Activated T-cell treated with anti-CD3 and anti-CD28 coated beads, Interleukin-2, amount 50 U/mL, for 72 hours (primary cell): ENCODE data around the gene OR2A25. TPM values are rescaled to one million over a fixed set of nuclear protein-coding genes. Genes with fewer than 3 reads are reported as not detected.
"Not testable (repeated sequence)": the region's sequence is repeated elsewhere in the genome, so short reads cannot be mapped to it uniquely, and the experiment has no call there.

Experiments
- ATAC-seq, 2 donors: fragments of 150-1000 bp; cut with Tn5 transposase; replicated peaks in 1 of 2; 2 replicates each; pipeline ENCODE4 v1.10.0; 2021; ENCODE audit warnings: moderate library complexity in 2 of 2, mild to moderate bottlenecking in 1 of 2
- DNase-seq, 2 donors: peaks; one replicate each; pipeline ENCODE4 v3.0.0; 2021 to 2022; ENCODE audit warnings: mixed read lengths in 1 of 2
- H3K27ac Mint-ChIP-seq: one replicate; pipeline ENCODE4 v1.8.0; 2022; ENCODE audit warnings: mild to moderate bottlenecking, moderate library complexity, mixed read lengths
- H3K27me3 Mint-ChIP-seq: one replicate; pipeline ENCODE4 v1.8.0; 2022; ENCODE audit warnings: low read depth, mixed read lengths
- H3K36me3 Mint-ChIP-seq, 2 donors: one replicate each; pipeline ENCODE4 v1.8.0; 2022; ENCODE audit warnings: mixed read lengths in 2 of 2, mild to moderate bottlenecking in 1 of 2; ENCODE audit not compliant: insufficient read depth in 2 of 2
- H3K4me1 Mint-ChIP-seq: one replicate; pipeline ENCODE4 v1.8.0; 2022; ENCODE audit warnings: low read depth, mixed read lengths
- H3K4me3 Mint-ChIP-seq, 2 donors: one replicate each; pipeline ENCODE4 v1.8.0; 2022; ENCODE audit warnings: mild to moderate bottlenecking in 2 of 2, mixed read lengths in 2 of 2, moderate library complexity in 2 of 2
- H3K9me3 Mint-ChIP-seq, 2 donors: one replicate each; pipeline ENCODE4 v1.8.0; 2022; ENCODE audit warnings: mixed read lengths in 2 of 2
- total RNA-seq, 2 donors: library from RNA; stranded (reverse); gene quantifications; one replicate each; pipeline ENCODE4 v1.2.3, GENCODE V29; 2022

OR2A25 gene
- total RNA-seq, 2 donors from 2014 or later = not detected

DNA sequence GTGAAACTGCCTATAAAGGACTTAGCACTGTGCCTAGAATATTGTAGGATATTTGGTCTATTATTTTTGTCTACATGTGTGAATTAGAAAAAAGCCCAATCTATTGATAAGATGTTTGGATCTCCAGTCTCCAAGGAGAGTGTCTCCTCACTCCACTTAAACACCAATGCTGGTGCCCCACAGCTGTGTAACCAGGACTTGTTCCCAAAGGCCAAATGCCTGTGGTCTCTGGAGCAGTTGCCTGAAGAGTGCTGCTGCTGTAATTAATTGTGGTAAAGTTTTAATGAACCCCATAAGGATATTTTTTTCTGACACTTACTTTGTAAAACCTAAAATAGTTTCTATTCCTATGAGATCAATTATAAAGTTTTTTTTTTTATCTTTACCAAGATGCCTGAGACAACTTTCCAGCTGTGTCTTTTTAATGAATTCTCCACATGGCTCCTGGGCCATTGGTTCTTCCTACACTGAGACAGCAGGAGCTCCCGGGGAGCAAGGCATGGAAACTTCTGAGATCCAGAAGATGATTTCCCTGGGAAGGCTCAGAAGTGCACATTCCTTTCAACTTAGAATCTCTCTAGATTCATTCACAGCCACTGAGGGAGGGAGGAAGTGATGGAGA, 32.1 kb upstream of the OR2A25 start:
- Mint-ChIP-seq H3K9me3 (no peaks in the 10 kb centered on the region), H3K4me3 (no peak overlapping the region), H3K27ac (no peak overlapping the region), H3K27me3 (peaks cover 7% of the 10 kb centered on the region), H3K4me1 (no peaks in the 10 kb centered on the region), H3K36me3 (no peaks in the 10 kb centered on the region)
- no peak for DNase-seq
- ATAC-seq = no peak

- no peak overlapping the region for H3K27ac Mint-ChIP-seq
- no peak for DNase-seq
- no peaks in the 10 kb centered on the region for H3K9me3 Mint-ChIP-seq
- H3K4me3 Mint-ChIP-seq = no peak overlapping the region
- no peaks in the 10 kb centered on the region for H3K27me3 Mint-ChIP-seq
- H3K4me1 Mint-ChIP-seq = no peaks in the 10 kb centered on the region
- no peak for ATAC-seq
- H3K36me3 Mint-ChIP-seq = no peaks in the 10 kb centered on the region
These were observed 30.7 kb upstream of the OR2A25 start for GRCh38 chr7:144038887-144039286.

DNA sequence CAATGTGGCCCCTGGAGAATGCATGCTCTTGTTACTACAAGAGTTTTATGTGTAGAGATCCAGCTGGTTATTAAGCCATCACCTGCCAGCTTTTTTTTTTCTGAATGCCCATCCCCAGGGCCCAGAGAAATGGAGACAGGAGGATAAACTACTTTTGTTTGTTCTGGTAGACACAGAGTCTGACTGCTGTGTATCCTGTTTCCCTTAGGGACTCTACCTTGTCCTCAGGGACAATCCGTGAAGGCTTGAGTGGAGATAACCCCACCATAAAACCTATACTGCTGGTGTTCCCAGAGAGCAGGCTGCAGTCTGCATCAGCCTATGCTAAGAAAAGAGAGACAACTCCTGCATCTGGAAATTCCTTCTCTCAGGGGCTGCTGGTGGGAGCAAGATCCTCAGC, 21.0 kb upstream of the OR2A25 start, which contains the start of gene OR2A5:
Gene OR2A5, plus strand, starts transcription at position 301 of the 400 bp plus-strand sequence. CDS start 1,454 bp downstream, outside the sequence.
- no peak within 1 kb of the TSS for H3K4me3 Mint-ChIP-seq
- no peak within 1 kb of the TSS for H3K27ac Mint-ChIP-seq
- H3K27me3 Mint-ChIP-seq = peaks cover 10% of the 10 kb centered on the region
- H3K36me3 Mint-ChIP-seq = no peaks in the 10 kb centered on the region
- H3K4me1 Mint-ChIP-seq = no peaks in the 10 kb centered on the region
- ATAC-seq (no peak), DNase-seq (no peak)
- H3K9me3 Mint-ChIP-seq = no peaks in the 10 kb centered on the region

GRCh38 chr7:144049491-144049890, 20.1 kb upstream of the OR2A25 start:
- ATAC-seq (no peak), DNase-seq (no peak)
- Mint-ChIP-seq H3K27me3 (peaks cover 10% of the 10 kb centered on the region), H3K4me1 (no peaks in the 10 kb centered on the region), H3K9me3 (no peaks in the 10 kb centered on the region), H3K27ac (no peak overlapping the region), H3K36me3 (no peaks in the 10 kb centered on the region), H3K4me3 (no peak overlapping the region)

- Mint-ChIP-seq H3K27ac (no peak overlapping the region), H3K27me3 (peaks cover 10% of the 10 kb centered on the region), H3K4me3 (no peak overlapping the region), H3K36me3 (no peaks in the 10 kb centered on the region), H3K4me1 (no peaks in the 10 kb centered on the region), H3K9me3 (no peaks in the 10 kb centered on the region)
- ATAC-seq (no peak), DNase-seq (no peak)
These were observed 19.5 kb upstream of the OR2A25 start for GRCh38 chr7:144050093-144050492.

DNA sequence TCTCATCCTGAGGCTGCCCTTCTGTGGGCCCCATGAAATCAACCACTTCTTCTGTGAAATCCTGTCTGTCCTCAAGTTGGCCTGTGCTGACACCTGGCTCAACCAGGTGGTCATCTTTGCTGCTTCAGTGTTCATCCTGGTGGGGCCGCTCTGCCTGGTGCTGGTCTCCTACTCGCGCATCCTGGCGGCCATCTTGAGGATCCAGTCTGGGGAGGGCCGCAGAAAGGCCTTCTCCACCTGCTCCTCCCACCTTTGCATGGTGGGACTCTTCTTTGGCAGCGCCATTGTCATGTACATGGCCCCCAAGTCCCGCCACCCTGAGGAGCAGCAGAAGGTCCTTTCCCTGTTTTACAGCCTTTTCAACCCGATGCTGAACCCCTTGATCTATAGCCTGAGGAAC, 18.7 kb upstream of the OR2A25 start:
- not testable (repeated sequence) for H3K27me3 Mint-ChIP-seq, H3K27ac Mint-ChIP-seq

DNA sequence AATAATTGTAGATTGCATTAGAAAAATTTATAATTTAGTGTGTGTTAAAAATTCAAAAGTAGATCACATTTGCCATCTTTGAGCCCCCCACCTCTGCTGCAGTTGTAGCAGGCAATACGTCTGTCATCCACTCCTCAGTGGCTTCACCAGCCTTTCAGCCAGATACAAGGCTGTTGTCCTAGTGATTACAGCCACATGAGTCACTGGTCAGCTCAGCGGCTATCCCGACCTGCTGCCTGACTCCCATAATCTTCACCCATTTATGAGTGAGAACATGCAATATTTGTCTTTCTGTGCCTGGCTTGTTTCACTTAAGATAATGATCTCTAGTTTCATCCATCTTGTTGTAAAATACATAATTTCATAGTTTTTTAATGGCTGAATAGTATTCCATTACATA, 11.7 kb upstream of the OR2A25 start:
- DNase-seq (no peak), ATAC-seq (no peak)
- Mint-ChIP-seq H3K4me3 (no peak overlapping the region), H3K36me3 (no peaks in the 10 kb centered on the region), H3K27me3 (peaks cover under 1% of the 10 kb centered on the region), H3K27ac (no peak overlapping the region), H3K9me3 (peaks cover 2 to 7% of the 10 kb centered on the region in 2 donors), H3K4me1 (no peaks in the 10 kb centered on the region)

More for the DNA sequence above, 18.7 kb upstream of the OR2A25 start:
- not testable (repeated sequence) for DNase-seq, H3K4me3 Mint-ChIP-seq, H3K9me3 Mint-ChIP-seq, H3K36me3 Mint-ChIP-seq, ATAC-seq, H3K4me1 Mint-ChIP-seq

GRCh38 chr7:144063710-144064109, 5.9 kb upstream of the OR2A25 start:
- Mint-ChIP-seq H3K36me3 (no peaks in the 10 kb centered on the region), H3K4me1 (no peaks in the 10 kb centered on the region), H3K27me3 (peaks cover 21% of the 10 kb centered on the region), H3K4me3 (no peak overlapping the region), H3K9me3 (peaks cover 2 to 7% of the 10 kb centered on the region in 2 donors), H3K27ac (no peak overlapping the region)
- no peak for ATAC-seq
- no peak for DNase-seq

DNA sequence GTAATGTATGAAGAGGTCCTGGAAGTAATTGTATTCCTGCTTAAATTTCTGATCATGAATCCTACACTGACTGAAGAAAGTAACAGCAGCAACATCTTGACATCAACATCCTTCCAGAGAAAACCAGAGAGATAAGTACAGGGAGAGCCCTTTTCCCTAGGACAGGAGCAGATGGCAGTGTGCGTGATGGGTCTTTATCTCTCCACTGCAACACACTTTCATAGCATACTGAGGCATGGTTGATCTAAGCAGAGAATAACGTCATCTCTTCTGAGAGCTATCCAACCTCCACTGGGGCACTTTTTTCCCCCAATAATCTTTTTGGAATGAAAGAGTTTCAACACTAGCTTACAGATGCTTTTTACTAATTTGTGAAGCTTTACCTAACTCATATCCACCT, 342 bp downstream of the OR2A25 start:
- H3K36me3 Mint-ChIP-seq = no peaks in the 10 kb centered on the region
- ATAC-seq = no peak
- H3K4me1 Mint-ChIP-seq = no peaks in the 10 kb centered on the region

DNA sequence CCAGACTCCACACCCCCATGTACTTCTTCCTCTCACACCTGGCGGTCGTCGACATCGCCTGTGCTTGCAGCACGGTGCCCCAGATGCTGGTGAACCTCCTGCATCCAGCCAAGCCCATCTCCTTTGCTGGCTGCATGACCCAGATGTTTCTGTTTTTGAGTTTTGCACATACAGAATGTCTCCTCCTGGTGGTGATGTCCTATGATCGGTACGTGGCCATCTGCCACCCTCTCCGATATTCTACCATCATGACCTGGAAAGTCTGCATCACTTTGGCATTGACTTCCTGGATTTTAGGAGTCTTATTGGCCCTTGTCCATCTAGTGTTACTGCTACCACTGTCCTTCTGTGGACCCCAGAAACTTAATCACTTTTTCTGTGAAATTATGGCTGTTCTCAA, 4.8 kb downstream of the OR2A25 start:
- DNase-seq (no peak), ATAC-seq (no peak)
- Mint-ChIP-seq H3K27ac (no peak overlapping the region), H3K4me3 (no peak overlapping the region), H3K9me3 (no peaks in the 10 kb centered on the region), H3K27me3 (no peaks in the 10 kb centered on the region), H3K4me1 (no peaks in the 10 kb centered on the region), H3K36me3 (no peaks in the 10 kb centered on the region)

More for the DNA sequence above, 342 bp downstream of the OR2A25 start:
- no peak overlapping the region for H3K27ac Mint-ChIP-seq
- no peak overlapping the region for H3K4me3 Mint-ChIP-seq
- H3K27me3 Mint-ChIP-seq = peaks cover 7% of the 10 kb centered on the region
- DNase-seq = no peak
- no peaks in the 10 kb centered on the region for H3K9me3 Mint-ChIP-seq

- Mint-ChIP-seq H3K4me3 (no peak within 1 kb of the TSS), H3K27me3 (no peaks in the 10 kb centered on the region), H3K4me1 (no peaks in the 10 kb centered on the region), H3K36me3 (no peaks in the 10 kb centered on the region), H3K9me3 (no peaks in the 10 kb centered on the region), H3K27ac (no peak within 1 kb of the TSS)
- DNase-seq (no peak), ATAC-seq (no peak)
These were observed 16.4 kb downstream of the OR2A25 start, which contains the start of gene OR2A12 for GRCh38 chr7:144085978-144086377. TSS of gene OR2A12 (plus strand) at chr7:144086278. CDS start at chr7:144095108, 8,830 bp downstream.

DNA sequence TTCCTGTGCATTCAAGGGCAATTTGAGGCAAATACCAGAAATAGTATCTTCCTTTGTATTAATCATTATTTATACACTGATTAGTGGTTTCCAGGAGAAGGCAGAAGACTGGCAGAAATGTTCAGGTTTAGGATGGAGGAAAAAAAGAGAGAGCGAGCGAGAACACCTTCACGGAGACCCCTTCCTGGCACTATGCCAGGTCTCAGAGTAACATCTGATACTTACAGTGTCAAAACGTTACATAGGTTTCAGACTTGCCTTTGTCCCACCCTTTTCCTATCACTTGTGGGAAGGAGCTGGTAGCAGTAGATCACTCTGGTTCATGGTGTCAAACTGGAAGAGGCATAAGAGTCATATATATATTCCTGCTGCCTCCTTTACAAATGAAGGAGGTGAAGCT, 17.1 kb downstream of the OR2A25 start:
- H3K4me3 Mint-ChIP-seq = no peak overlapping the region
- no peak for ATAC-seq
- H3K27me3 Mint-ChIP-seq = no peaks in the 10 kb centered on the region
- no peak overlapping the region for H3K27ac Mint-ChIP-seq
- DNase-seq = no peak
- no peaks in the 10 kb centered on the region for H3K4me1 Mint-ChIP-seq
- no peaks in the 10 kb centered on the region for H3K36me3 Mint-ChIP-seq
- H3K9me3 Mint-ChIP-seq = no peaks in the 10 kb centered on the region

- H3K4me1 Mint-ChIP-seq = no peaks in the 10 kb centered on the region
- H3K27ac Mint-ChIP-seq = no peak overlapping the region
- no peaks in the 10 kb centered on the region for H3K27me3 Mint-ChIP-seq
These were observed 17.6 kb downstream of the OR2A25 start for GRCh38 chr7:144087230-144087629.

DNA sequence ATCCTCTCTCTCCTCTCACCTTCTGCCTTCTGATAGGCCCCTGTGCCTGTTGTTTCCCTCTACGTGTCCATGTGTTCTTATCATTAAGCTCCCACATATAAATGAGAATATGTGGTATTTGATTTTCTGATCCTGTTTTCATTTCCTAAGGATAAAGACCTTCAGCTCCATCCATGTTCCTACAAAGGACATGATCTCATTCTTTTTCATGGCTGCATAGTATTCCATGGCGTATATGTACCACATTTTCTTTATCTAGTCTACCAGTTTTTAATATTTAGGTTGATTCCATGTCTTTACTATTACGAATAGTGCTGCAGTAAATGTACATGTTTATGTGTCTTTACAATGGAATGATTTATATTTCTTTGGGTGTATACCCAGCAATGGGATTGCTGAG, 21.1 kb downstream of the OR2A25 start:
- no peak for ATAC-seq
- Mint-ChIP-seq H3K27ac (no peak overlapping the region), H3K27me3 (no peaks in the 10 kb centered on the region), H3K4me1 (no peaks in the 10 kb centered on the region), H3K4me3 (no peak overlapping the region), H3K36me3 (no peaks in the 10 kb centered on the region), H3K9me3 (no peaks in the 10 kb centered on the region)
- no peak for DNase-seq

More at GRCh38 chr7:144087230-144087629, 17.6 kb downstream of the OR2A25 start:
- Mint-ChIP-seq H3K9me3 (no peaks in the 10 kb centered on the region), H3K4me3 (no peak overlapping the region), H3K36me3 (no peaks in the 10 kb centered on the region)
- ATAC-seq (no peak), DNase-seq (no peak)
